ENCODE data around the gene MAFB. TPM values are rescaled to one million over a fixed set of nuclear protein-coding genes. Genes with fewer than 3 reads are reported as not detected.
"Not testable (repeated sequence)": the region's sequence is repeated elsewhere in the genome, so short reads cannot be mapped to it uniquely, and the experiment has no call there.

MAFB gene
- 0.27 TPM for total RNA-seq

DNA sequence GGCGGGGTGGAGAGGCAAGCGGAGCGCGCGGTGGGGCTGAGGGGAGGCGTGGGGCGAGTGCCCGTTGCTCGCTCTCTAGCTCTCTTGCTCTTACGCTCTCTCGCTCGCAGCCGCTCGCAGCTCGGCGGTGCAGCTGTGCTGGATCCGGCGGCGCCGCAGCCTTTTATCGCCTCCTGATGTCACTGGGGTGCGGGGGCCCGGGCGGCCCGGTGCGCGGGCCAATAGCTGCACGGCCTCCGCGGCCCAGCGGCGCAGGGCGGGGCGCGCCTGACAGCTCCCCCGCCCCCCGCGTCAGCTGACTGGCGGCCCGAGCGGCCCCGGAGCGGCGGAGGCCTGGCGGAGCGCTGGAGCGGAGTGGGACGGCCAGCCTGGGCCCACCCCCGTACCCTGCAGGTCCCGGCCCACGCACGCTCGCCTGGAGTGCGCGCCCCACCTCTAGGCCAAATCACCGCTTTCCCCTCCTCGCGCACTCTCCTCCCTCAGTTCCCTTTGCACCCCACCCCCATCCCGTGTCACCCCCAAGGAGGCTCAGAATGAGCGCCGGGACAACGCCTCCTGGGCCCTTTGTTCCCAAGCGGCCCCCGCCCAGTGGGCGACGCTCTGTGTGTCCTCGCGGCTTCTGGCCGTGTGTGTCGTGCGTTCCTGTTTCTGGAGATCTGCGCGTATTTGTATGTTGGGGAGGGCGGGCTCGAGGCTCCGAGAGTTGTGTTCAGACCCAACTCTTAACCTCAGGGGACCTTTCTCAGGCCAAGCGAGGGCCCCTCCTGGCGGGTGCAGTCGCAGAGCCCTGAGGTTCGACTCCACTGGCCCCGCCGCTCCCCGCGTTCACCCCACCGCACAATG lies at the start of gene MAFB:
Gene MAFB, minus strand, starts transcription at position 137 of the 843 bp plus-strand sequence. CDS start 386 bp downstream, outside the sequence.
- DNase-seq (ENCODE audit: low read depth in 2 of 3, low spot score in 2 of 3): peak in 2 of 3 donors; percentile 52 to 56

DNA sequence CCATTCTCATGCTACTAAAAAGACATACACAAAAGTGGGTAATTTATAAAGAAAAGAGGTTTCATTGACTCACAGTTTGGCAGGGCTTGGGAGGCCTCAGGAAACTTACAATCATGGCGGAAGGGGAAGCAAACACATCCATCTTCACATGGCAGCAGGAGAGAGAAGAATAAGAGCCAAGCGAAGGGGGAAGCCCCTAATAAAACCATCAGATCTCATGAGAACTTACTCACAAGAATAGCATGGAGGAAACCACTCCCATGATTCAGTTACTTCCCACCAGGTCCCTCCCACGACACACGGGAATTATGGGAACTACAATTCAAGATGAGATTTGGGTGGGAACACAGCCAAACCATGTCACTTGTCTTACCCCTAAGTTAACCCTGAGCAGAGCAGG lies 47.4 kb upstream of the MAFB start:
- DNase-seq (ENCODE audit: low read depth in 2 of 3, low spot score in 2 of 3): not testable (repeated sequence)

DNA sequence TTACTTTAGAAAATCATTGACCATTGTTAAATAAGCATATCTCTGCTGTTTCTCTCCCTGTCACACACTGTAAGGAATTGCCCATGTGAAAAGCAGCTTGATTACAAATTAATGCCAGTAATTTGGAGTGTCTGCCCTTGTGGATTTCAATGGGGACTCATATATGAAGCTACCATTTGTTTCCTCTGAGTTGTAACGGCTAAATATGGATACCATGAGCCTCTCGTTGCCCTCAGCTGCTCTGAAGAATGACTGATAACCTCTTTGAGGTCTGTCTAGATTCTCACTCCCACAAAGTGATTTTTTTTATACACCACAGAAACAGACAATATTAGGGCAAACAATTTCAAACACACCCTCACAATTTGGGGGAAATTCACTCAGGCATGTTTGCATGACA lies 40.0 kb upstream of the MAFB start:
- DNase-seq (ENCODE audit: low read depth in 2 of 3, low spot score in 2 of 3): no peak

DNA sequence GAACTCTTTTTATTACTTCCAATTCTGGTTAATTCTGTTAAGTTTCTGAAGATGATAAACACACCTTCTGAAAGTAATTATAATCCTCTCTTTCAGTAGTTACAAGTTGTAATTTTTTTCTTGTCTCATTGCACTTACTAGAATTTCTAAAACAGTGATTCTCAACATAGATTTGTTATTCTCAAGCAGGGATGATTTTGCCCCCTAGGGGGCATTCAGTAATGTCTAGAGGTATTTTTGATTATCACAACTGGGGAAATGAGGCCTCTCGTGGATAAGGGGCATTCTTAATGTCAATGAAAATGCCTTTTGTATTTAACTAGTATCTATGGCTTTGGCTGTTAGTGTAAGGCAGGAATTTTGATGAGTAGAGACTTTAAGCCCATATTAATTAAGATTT lies 39.4 kb upstream of the MAFB start:
- DNase-seq (ENCODE audit: low read depth in 2 of 3, low spot score in 2 of 3): no peak

DNA sequence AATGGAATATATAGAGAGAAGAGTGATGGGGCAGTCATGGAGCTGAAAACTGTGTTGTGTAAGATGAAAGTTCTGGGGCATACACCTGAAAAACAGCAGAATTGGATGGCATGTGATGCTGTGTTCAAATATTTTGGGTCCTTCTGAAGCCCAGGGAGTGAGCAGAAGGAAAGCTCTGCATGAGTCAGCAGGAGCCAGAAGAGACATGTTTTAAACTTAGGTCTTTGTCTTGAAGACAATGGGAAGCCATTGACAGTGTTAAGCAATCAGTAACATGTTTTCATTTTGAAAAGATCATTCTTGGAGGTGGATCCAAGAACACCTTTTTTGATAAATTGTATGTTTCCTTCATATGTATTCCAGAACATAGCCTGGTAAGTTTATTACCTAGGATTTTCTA lies 38.9 kb upstream of the MAFB start:
- DNase-seq (ENCODE audit: low read depth in 2 of 3, low spot score in 2 of 3): no peak

DNA sequence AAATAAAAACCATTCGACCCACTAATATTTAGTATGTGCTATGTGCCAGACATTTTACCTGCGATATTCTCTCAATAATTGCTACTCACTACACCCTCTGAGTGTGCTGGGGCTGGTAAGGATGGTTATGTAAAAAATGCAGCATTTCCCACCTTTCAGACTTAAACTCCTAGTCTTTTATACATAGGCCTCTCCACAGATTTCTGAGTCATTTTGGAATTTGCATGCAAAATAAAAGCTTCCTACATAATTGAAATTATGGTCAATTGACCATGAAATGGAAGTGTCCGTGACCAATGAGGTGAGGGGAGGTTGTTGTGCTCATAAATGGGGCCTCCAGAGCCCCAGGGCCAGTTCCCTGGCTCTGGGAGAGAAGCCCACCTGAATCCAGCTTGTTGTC lies 37.7 kb upstream of the MAFB start:
- DNase-seq (ENCODE audit: low read depth in 2 of 3, low spot score in 2 of 3): no peak

DNA sequence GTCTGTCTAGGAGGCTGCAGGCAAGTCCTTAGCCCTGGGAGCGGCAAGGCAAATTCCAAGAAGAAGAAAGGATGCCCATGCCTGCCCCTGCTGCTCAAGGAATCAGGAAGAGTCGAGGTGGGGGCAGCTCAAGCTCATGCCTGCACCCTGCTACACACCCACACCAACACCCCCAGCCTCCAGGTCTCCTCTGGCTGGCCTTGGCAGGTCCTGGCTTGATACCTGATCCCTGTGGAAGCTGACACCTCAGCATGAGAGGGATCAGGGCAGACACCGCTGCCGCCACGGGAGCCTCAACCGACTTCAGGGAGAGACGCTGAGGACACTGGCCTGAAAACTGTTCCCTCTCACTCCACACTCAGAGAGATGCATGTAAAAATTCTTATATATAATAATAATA lies 35.5 kb upstream of the MAFB start:
- no peak for DNase-seq (ENCODE audit: low read depth in 2 of 3, low spot score in 2 of 3)

DNA sequence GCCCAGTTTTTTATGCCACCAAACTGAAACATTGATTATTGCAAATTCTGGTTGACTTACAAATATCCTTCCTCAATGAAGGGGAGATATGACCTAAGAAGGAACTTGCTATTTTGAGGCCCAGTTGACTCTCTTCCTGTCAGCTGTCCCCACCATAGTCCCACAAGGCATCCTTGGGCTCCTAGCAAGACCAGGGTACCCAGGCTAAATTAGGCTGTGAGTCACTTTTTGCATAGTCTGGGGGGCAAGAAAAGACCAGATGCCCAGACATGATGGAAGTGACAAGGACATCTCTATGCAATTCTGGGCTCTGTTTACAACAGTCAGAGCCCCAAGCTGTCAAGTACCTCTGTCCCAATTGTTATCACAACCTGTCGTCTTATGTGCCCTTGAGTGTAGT lies 31.8 kb upstream of the MAFB start:
- DNase-seq (ENCODE audit: low read depth in 2 of 3, low spot score in 2 of 3): no peak

DNA sequence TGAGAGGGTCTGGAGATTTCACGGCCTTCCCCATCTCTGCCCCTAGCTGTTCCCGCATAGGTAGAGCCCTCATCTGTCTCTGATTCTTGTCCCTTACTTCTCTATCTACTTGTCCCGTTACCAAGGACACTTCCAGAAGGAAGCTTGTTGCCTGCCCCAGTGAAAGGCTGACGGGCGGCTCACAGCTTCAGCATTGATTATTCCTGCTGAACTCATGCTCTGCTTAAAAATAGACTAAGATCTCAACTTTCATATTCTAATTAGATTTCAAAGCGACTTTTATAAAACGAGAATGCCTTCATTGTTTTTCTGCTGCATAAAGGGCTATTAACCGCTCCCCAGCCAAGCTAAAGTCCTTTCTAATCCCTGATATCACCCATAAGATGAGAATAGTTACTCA lies 31.1 kb upstream of the MAFB start:
- no peak for DNase-seq (ENCODE audit: low read depth in 2 of 3, low spot score in 2 of 3)

DNA sequence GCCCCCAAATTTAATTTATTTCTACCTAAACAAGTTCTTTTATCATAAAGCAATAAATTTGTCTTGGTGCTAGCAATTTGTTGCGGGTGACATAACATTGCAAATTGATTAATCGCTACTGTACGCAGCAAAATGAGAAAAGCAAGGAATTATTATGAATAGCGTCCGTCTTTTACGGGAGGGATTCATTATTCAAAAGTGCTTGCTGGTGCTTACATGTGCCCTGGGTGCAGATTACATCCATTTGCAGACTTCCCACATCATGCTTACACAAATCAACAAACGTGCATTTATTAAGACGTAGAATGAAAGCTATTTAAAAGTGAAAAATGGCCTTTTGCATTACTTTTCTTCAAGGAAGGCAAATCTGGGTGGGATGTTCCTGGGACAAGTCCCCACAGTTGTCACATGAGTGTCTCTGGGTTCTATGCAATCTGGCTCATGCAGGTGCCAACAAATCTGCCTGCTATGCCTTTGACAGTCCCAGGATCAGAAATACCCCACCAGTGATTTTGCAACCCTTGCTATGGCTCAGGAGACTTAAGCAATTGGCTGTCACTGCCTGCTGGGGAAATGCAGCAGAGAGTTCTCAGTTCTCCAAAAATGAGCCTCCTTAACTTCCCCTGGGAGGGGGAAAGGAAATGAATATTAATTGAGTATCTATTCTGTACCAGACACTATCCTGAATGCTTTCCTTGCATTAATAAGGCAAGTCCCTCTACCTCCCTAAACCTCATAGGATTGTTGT lies 30.1 kb upstream of the MAFB start:
- no peak for DNase-seq (ENCODE audit: low read depth in 2 of 3, low spot score in 2 of 3)

DNA sequence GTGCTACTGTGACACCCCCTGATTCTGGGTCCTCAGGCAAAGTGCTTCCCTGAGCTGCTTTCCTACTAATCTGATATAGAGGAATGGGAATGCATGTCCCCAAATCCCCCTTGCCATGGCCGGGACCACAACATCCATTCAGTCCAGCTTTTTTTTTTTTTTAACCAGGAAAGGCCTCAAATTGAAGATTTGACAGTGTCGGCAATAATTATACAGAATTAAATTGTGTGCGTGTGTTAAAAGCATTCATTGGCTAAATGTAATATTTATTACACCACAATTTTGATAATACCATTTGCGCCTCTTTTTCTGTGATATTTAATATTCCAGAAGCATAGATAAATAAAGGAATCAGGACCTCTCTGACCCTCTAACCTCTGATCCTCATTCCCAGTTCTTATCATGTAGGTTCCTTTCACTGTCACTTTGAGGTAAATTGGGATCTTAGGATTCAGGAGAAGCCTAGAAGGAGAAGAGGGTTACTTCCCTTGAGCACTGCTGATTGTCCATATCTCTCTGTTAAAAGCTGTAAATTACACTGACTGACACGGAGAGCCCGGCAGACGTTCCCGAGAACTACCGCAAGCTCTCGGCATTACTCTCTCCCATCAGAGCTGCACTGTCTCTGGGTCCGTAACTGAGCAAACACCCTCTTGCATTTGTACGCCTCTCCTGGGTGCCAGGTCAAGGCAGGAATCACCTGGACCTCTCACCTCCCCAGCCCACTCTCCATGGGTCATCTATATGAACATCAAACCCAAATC lies 29.4 kb upstream of the MAFB start:
- no peak for DNase-seq (ENCODE audit: low read depth in 2 of 3, low spot score in 2 of 3)

DNA sequence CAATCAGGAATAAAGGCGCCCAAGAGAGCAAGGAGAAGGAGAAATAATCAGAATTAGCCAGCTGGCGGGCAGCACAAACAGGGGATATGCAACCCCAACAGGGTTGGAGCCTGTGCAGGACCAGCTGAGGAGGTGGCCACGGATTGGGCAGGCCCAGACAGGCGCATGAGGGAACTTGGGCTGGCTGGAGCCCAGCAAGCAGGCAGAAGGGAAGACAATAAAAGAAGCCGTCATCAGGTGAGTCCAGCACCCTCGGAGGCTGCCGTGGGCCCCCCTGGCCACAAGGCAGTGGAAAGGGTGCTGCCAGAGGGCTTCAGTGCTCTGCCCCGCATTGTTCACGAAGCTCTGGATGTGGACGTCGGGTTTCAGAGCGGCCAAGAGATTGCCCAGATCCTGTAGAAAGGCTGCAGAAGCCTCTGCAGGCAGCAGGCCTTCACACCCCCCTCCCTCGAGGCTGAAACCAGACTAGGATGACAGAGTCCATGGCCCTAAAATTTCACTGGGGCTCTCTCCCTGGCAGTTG lies 28.4 kb upstream of the MAFB start:
- DNase-seq (ENCODE audit: low read depth in 2 of 3, low spot score in 2 of 3): no peak

DNA sequence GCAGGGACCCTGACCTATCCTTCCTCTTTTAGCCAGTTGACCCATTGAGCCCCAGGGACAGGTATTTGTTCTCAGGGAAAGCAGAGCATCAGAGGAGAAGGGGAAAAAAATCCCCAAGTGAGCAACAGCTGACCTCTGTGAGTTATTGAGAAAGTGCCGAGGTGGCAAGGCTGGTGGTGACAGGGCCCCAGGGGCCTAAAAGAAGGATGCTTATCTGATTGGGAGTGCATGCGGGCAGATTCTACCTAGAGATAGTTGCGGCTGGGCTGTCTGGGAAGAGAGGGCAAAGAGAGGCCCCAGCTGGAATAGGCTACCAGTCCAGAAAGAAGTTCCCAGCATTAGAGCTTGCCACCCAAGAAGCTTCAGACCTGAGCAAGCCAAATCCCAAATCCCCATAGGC lies 26.5 kb upstream of the MAFB start:
- DNase-seq (ENCODE audit: low read depth in 2 of 3, low spot score in 2 of 3): no peak

DNA sequence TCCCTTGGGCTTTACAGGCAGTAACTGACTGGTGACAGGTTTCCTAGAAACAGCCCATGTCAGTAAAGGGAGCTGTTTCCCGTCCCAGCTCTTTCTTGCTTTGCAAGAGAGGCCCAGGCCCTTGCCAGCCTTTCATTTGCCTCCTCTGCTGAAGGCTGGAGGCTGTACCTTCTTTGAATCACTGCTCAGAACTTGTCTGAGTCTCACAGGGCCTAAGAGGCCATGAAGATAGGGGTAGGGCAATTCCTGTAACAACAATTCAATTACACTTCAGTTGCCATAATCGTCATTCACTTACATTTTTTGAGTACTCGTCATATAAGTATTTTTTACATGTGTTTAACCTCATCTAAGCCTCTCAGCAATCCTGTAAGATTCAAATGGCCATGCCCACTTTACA lies 25.9 kb upstream of the MAFB start:
- DNase-seq (ENCODE audit: low read depth in 2 of 3, low spot score in 2 of 3): no peak

DNA sequence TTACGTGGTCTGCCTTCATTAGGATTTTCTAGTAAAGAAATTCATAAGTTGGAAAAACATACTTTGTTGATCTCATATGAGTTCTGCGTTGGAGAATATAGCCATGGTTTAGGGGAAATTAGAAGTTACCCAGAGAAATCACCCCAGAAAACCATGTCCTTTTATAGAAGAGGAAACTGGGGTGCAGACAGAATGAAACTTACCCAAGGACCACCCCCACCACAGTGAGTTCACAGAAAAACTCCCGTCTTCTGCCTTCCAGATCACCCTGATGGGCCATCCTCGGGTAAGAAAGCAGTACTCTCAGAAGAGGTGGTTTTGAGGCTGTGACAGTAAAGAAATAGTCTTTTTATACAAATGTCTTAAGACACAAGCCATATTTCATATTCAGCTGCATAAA lies 25.1 kb upstream of the MAFB start:
- no peak for DNase-seq (ENCODE audit: low read depth in 2 of 3, low spot score in 2 of 3)

DNA sequence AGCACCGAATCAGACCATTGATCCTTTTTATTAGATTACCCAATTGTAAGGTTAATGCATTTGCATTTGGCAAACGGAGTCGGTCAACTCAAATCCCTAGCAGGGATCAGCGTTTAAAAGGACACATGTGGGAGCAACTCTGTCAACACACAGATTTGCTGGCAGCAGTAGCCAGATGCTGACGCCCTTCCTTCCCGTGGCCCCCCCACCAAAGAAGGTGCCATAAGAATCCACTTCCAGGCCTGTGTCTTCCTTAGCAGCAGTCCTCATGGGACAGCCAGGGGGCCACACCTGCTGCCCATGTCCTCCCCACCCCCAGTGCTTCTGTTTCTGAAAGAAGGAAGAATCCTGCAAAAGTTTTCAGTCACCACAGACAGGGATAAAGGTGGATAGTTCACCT lies 24.5 kb upstream of the MAFB start:
- no peak for DNase-seq (ENCODE audit: low read depth in 2 of 3, low spot score in 2 of 3)

DNA sequence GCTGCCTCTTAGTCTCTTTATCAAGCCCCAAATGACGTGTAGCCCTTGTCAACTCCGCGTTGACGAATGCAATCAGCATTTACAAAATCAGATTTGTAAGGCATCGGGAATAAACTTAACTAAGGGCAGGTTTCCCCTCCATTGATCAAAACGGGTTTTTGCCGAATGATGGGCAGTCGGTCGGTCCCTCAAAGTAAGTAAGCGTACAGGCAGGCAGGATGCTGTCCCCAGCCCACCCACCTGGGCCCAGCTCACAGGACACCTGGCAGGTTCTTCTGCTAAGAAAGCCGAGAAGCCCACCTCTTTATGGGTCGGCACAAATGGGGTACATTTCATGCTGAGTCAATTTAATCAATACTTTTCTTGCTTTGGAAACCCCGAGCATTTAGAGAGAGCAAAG lies 22.0 kb upstream of the MAFB start:
- no peak for DNase-seq (ENCODE audit: low read depth in 2 of 3, low spot score in 2 of 3)

DNA sequence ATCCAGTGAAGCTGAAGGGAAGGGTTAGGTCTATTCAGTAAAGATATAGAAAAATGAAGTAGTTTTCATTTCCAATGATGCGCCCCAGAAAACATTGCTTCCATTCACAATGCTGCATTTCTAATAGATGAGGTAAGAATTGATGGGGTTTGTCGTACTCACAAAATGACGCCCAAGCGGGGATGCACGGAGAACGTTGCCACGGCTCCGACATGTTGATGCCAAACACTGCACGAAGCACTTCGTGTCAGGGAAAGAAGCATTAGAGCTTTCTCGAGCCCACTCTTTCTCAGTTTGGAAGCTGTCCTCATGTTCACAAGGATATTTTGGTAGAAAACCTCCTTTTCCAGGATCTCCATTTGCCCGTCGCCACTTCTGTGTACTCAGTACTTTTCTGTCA lies 21.6 kb upstream of the MAFB start:
- no peak for DNase-seq (ENCODE audit: low read depth in 2 of 3, low spot score in 2 of 3)

DNA sequence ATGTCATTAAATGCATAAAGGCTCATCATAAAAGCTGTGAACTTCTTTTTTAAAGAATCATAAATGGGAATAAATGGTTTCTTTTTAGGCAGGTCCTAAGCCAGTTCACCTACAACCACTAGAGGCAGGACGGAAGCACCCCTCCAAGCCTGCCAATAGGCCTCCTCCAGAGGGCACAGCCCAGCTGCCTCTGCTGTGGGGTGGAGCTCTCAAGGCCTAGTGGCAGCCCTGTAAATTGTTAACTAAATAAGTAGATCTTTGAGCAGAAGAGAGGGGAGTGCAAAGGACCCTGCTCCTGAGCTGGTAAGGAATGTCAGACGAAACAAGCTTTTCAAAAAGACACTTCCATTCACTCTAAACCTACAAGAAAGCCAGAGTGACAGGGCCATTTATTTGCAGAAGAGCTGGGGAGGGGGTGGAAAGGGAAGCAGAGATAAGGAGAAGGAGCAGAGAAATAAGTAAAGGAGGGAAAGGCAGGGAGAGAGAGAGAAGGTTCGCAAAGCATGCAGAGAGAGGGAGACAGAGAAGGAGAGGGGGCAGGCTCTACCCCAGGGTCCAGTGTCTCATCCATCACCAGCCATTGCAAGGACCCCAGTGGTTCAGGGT lies 18.0 kb upstream of the MAFB start:
- peak in 1 of 3 donors; percentile 41 for DNase-seq (ENCODE audit: low read depth in 2 of 3, low spot score in 2 of 3)

DNA sequence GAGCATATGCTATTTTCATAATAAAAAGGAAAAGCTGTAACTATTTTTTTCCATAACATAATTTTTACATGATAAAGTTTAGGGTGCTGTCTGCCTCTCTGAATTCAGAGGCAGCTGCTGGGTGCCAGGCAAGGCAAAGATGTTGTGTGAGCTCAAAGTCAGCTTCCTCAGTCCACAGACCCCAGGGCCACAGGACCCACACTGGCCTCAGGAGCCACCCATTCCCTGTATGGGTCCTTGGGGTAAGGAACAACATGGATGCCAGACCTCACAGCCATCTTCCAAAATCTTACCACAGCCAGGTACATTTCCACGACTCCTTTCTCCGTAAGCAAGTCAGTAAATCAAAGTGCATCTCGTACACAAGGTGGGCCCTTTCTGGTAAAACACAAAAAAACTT lies 16.4 kb upstream of the MAFB start:
- no peak for DNase-seq (ENCODE audit: low read depth in 2 of 3, low spot score in 2 of 3)

DNA sequence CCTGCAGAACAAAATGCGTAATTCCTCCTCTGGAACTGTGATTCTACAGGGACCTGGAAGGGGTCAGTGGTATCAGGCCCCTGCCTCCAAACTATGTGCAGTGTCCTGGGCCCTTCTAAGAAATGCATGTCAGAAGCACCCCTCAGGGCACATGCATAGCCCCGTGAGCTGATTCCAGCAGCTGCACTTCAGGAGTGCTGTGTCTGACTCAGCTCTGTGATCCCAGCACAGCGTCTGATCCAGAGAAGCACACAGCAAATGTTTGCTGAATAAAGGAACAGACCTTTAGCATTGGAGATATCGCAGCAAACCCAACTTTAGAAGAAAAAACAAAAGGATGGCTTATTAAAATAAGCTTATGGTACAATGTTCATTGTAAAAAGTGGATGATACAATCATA lies 15.8 kb upstream of the MAFB start:
- DNase-seq (ENCODE audit: low read depth in 2 of 3, low spot score in 2 of 3): no peak
